HepG2 (cell line): ENCODE data around the gene WDR54. TPM values are rescaled to one million over a fixed set of nuclear protein-coding genes. Genes with fewer than 3 reads are reported as not detected.

ENCODE experiments used
- ATAC-seq: fragments of 200-7000 bp; cut with Tn5 transposase; 3 replicates; pipeline ENCODE4 v1.9.1; 2020; ENCODE audit warnings: mild to moderate bottlenecking, moderate library complexity
- BruUV-seq: library from RNA; stranded (reverse); fragments of 400-500 nt; replicated peaks from 2 replicates; lab custom pipeline; 2021; lab: Mats Ljungman, UMichigan
- CTCF ChIA-PET: fragments of 300-600 bp; formaldehyde crosslinking; extraction: SDS; loops from one replicate; lab custom pipeline; 2021; ENCODE audit warnings: low total read pairs, inconsistent platforms, low intra/inter-chr PET ratio; lab: Yijun Ruan, JAX
- POLR2A ChIA-PET: fragments of 350-600 bp; sonication (Branson Sonifier 250); formaldehyde crosslinking; loops from one replicate; lab custom pipeline; 2020; ENCODE audit warnings: antibody characterized with exemption, inconsistent platforms; lab: Yijun Ruan, JAX
- DNase-seq: peaks from one replicate; pipeline ENCODE4 v3.0.0-alpha.2; 2015; ENCODE audit warnings: low spot score
- FAIRE-seq: peaks from 3 replicates; lab custom pipeline; 2011; peaks lifted over from hg19 to GRCh38; lab: Jason Lieb, UNC
- H2AFZ ChIP-seq: one replicate; pipeline ENCODE4 v1.6.1; 2011; ENCODE audit warnings: low read length, inconsistent platforms
- H3K27ac ChIP-seq: fragments of 300-600 bp; 3 replicates; pipeline ENCODE4 v1.8.0; 2011; ENCODE audit warnings: mixed run types, mild to moderate bottlenecking, mixed read lengths, low read length, inconsistent platforms; ENCODE audit not compliant: insufficient read depth; ENCODE audit errors: extremely low read length
- H3K27me3 ChIP-seq, 2 experiments: fragments of 200-600 bp in 1 of 2; 2 replicates in 1 of 2; 3 replicates in 1 of 2; pipeline versions ENCODE4 v1.6.0 to v1.8.0; 2011; ENCODE audit warnings: low read length in 2 of 2, mild to moderate bottlenecking in 2 of 2, moderate library complexity in 2 of 2, inconsistent platforms in 1 of 2; ENCODE audit not compliant: insufficient read depth in 2 of 2, control insufficient read depth in 1 of 2
- H3K36me3 ChIP-seq, 2 experiments: fragments of 200-600 bp in 1 of 2; replicated peaks in 1 of 2; 2 replicates in 1 of 2; 3 replicates in 1 of 2; pipeline versions ENCODE4 v1.5.1 to v1.8.0; 2011; ENCODE audit warnings: low read length in 2 of 2, inconsistent platforms in 1 of 2; ENCODE audit not compliant: insufficient read depth in 2 of 2, control insufficient read depth in 1 of 2
- H3K4me1 ChIP-seq: 2 replicates; pipeline ENCODE4 v1.5.1; 2012; ENCODE audit warnings: low read length, inconsistent platforms; ENCODE audit not compliant: insufficient read depth
- H3K4me2 ChIP-seq: 2 replicates; pipeline ENCODE4 v1.6.0; 2011; ENCODE audit warnings: low read depth, low read length, inconsistent platforms
- H3K4me3 ChIP-seq, 3 experiments: fragments of 200-600 bp in 1 of 3; sonication (generic), shearing (Covaris generic) in 1 of 3; replicated peaks in 1 of 3; 2 replicates each; pipeline ENCODE4 v1.5.1; 2011 to 2016; ENCODE audit warnings: low read length in 3 of 3, inconsistent platforms in 2 of 3, low read depth in 2 of 3, mild to moderate bottlenecking in 2 of 3, control low read depth in 1 of 3, mixed read lengths in 1 of 3; ENCODE audit not compliant: insufficient read depth in 1 of 3
- H3K79me2 ChIP-seq: one replicate; pipeline ENCODE4 v1.6.1; 2011; ENCODE audit warnings: low read length, inconsistent platforms; ENCODE audit not compliant: insufficient read depth
- H3K9ac ChIP-seq: 2 replicates; pipeline ENCODE4 v1.6.0; 2011; ENCODE audit warnings: mild to moderate bottlenecking, low read depth, low read length, inconsistent platforms; ENCODE audit not compliant: insufficient read depth
- H3K9me3 ChIP-seq: 2 replicates; pipeline ENCODE4 v1.5.1; 2012; ENCODE audit warnings: mild to moderate bottlenecking, low read length
- H4K20me1 ChIP-seq: 2 replicates; pipeline ENCODE4 v1.6.0; 2011; ENCODE audit warnings: inconsistent platforms, mild to moderate bottlenecking, low read length, moderate library complexity; ENCODE audit not compliant: insufficient read depth
- AGO2 ChIP-seq: fragments of 200-400 bp; formaldehyde crosslinking; optimal IDR thresholded peaks from 2 replicates; pipeline ENCODE3; 2017; ENCODE audit warnings: mild to moderate bottlenecking, low read depth, low read length, moderate library complexity
- CC2D1A ChIP-seq: sonication (generic); formaldehyde crosslinking; IDR thresholded peaks from 2 replicates; pipeline ENCODE4 v1.8.1; 2023; ENCODE audit warnings: mild to moderate bottlenecking, missing genetic modification reagents
- DPF2 ChIP-seq: sonication (generic); formaldehyde crosslinking; IDR thresholded peaks from 2 replicates; pipeline ENCODE4 v1.4.0; 2020; ENCODE audit warnings: mild to moderate bottlenecking, low read depth, missing genetic modification reagents, borderline replicate concordance
- FOSL1 ChIP-seq: sonication (generic); formaldehyde crosslinking; IDR thresholded peaks from 2 replicates; pipeline ENCODE4 v1.9.0; 2021; ENCODE audit warnings: missing genetic modification reagents, borderline replicate concordance
- ISX ChIP-seq: sonication (generic); formaldehyde crosslinking; conservative IDR thresholded peaks from 2 replicates; pipeline ENCODE4 v1.5.0; 2020; ENCODE audit warnings: missing genetic modification reagents
- KAT2B ChIP-seq: fragments of 150-350 bp; IDR thresholded peaks from 2 replicates; pipeline ENCODE4 v1.6.1; 2014; ENCODE audit warnings: low read depth, low read length, borderline replicate concordance
- KDM5A ChIP-seq: fragments of 200-600 bp; sonication (generic); IDR thresholded peaks from 2 replicates; pipeline ENCODE4 v1.7.0; 2018; ENCODE audit warnings: antibody characterized with exemption, mild to moderate bottlenecking, low read length, borderline replicate concordance
- MIXL1 ChIP-seq: IDR thresholded peaks from 2 replicates; pipeline ENCODE4 v1.6.1; 2016
- NFE2L2 ChIP-seq: fragments of 150-350 bp; IDR thresholded peaks from 2 replicates; pipeline ENCODE4 v1.6.1; 2014; ENCODE audit warnings: low read length
- ZFP36 ChIP-seq: fragments of 150-350 bp; IDR thresholded peaks from 2 replicates; pipeline ENCODE4 v1.6.1; 2018; ENCODE audit warnings: borderline replicate concordance, low read length, low read depth; ENCODE audit not compliant: partially characterized antibody
- ZMYM4 ChIP-seq: sonication (generic); formaldehyde crosslinking; IDR thresholded peaks from 2 replicates; pipeline ENCODE4 v1.8.1; 2023; ENCODE audit warnings: mild to moderate bottlenecking, missing genetic modification reagents
- ZNF839 ChIP-seq: sonication (generic); formaldehyde crosslinking; IDR thresholded peaks from 2 replicates; pipeline ENCODE4 v1.4.0; 2020; ENCODE audit warnings: missing genetic modification reagents, mild to moderate bottlenecking, borderline replicate concordance
- WGBS: methylation state at CpG from one replicate; pipeline ENCODE4 v1.1.6; 2017; ENCODE audit warnings: low lambda C conversion rate; 5-methylcytosine and 5-hydroxymethylcytosine counted together
- in situ Hi-C: cut with HindIII; loops from 2 replicates; pipeline ENCODE4 v1.10.0; 2017; ENCODE audit warnings: low pct_unique_long_range_greater_than_20kb; ENCODE audit not compliant: extremely low pct_ligation_motif_present
- intact Hi-C: fragments of 100-400 bp; cut with micrococcal nuclease; formaldehyde crosslinking; loops from one replicate; pipeline ENCODE4 v1.10.0; 2022; ENCODE audit not compliant: unreplicated experiment
- polyA plus RNA-seq, 8 experiments: library from polyadenylated mRNA; depleted of rRNA in 3 of 8; stranded (reverse) in 7 of 8; unstranded in 1 of 8; fragments of >200 nt; fragmentation: Illumina TruSeq in 4 of 8; extraction: Trizol in 4 of 8; gene quantifications; 2 replicates each; pipeline versions ENCODE4 v1.2.1 to v1.2.3, GENCODE V29; 2011 to 2016; ENCODE audit warnings: low read depth in 4 of 8, missing spikeins in 1 of 8, mixed read lengths in 1 of 8; ENCODE audit not compliant: insufficient read depth in 1 of 8
- total RNA-seq, 5 experiments: library from RNA; depleted of rRNA; stranded (reverse); fragments of >200 nt; fragmentation: Illumina TruSeq; extraction: Trizol; gene quantifications; 2 replicates each; pipeline ENCODE4 v1.2.3, GENCODE V29; 2016; ENCODE audit warnings: low read depth in 1 of 5
- TF ChIP-seq, protein P1 (sequence below): sonication (generic); formaldehyde crosslinking; IDR thresholded peaks from 2 replicates; pipeline ENCODE4 v1.5.0; 2020; ENCODE audit warnings: missing genetic modification reagents

WDR54 gene
- total and polyA plus RNA-seq, 2 of the 13 experiments (the other 11 are each of a cell fraction or from before 2014, with no cell fraction given) = 2.0 to 17.3 TPM

DNA sequence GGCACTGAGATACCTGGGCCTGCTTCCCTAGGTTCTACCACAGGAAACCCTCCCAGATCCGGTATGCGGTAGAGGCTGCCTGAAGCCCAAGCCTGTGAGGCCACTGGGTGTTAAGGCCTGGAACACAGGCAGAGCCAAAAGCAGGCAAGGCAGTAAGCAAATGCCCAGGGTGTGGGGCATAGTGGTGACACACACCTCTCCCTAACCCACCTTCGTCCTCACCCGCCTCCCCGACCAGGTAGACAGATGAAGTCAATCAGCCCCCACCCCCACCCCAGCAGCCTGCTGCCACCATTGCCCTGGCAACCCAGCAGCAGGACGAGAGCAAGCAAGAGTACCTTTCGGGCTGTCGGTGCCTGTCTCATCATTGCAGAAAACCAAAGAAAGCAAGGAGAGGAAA is 47.5 kb upstream of the WDR54 start:
- WGBS = 99% methylated on average over 8 of the region's 8 CpGs

DNA sequence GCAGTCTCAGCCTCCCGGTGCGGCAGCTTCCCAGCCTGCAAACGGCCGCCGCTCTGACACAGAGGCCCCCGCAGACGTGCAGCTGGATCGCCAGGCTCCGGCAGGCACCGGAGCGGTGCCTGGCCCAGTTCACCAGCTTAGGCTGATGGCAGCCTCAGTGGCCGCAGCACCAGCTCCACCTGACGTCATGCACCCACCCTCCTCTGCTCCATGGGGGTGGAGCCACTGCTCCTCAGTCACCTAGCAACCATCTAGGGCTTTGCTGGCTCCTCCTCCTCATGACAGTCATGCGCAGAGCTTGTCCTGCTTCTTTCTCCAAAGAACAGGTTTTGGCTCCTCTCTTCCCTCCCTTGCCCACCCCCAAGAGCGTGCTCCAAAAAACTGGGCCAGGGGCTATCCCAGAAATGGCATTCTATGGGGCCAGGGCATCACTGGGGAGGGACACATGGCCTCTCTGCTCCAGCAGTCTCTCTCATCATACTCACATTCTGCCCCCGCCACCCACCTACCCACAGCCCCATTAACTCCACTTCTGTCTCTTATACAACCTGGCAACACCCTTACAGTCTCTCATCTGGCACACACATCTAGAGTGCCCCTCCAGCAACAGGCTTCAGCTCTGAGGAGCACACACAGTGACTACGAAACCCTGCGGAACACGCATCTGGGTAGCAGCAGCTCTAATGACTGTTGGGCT is 46.9 kb upstream of the WDR54 start:
- intact Hi-C loops (no loop called here), in situ Hi-C loops (no loop called here)
- no TSS peak for BruUV-seq
- Histone ChIP-seq H3K9ac (no peak overlapping the region), H3K27me3 (no peaks in the 10 kb centered on the region), H4K20me1 (peaks cover 1% of the 10 kb centered on the region; the same call in 1 of the 2 replicates), H3K4me1 (peaks cover under 1% of the 10 kb centered on the region), H3K9me3 (no peaks in the 10 kb centered on the region), H3K4me3 (no peak overlapping the region), H3K4me2 (no peak overlapping the region), H2AFZ (no peak overlapping the region)
- 96% methylated on average over 19 of the region's 19 CpGs for WGBS
- CTCF ChIA-PET = no interaction called here
- TF ChIP-seq, protein P1, sequence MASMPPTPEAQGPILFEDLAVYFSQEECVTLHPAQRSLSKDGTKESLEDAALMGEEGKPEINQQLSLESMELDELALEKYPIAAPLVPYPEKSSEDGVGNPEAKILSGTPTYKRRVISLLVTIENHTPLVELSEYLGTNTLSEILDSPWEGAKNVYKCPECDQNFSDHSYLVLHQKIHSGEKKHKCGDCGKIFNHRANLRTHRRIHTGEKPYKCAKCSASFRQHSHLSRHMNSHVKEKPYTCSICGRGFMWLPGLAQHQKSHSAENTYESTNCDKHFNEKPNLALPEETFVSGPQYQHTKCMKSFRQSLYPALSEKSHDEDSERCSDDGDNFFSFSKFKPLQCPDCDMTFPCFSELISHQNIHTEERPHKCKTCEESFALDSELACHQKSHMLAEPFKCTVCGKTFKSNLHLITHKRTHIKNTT (CRISPR knock-in tag) = no peak
- TF ChIP-seq KAT2B (no peak), AGO2 (peak; percentile 39), MIXL1 (no peak), ZFP36 (no peak)
- TF ChIP-seq, all 625 proteins: peak for 1
- no peak for DNase-seq
- Histone ChIP-seq H3K79me2 (peaks cover 12% of the 10 kb centered on the region), H3K36me3 (peaks cover 38 to 55% of the 10 kb centered on the region in 2 experiments), H3K27ac (no peak overlapping the region)
- POLR2A ChIA-PET = no interaction called here
- no peak for ATAC-seq
- no peak for FAIRE-seq

More for the DNA sequence above, 47.5 kb upstream of the WDR54 start:
- no peak overlapping the region for H2AFZ ChIP-seq
- in situ Hi-C loops = no loop called here
- TF ChIP-seq ISX (CRISPR knock-in tag) (no peak), CC2D1A (CRISPR knock-in tag) (no peak), ZNF839 (CRISPR knock-in tag) (no peak), FOSL1 (CRISPR knock-in tag) (no peak), KDM5A (no peak), NFE2L2 (no peak), DPF2 (CRISPR knock-in tag) (no peak), ZMYM4 (no peak)
- peaks cover 6% of the 10 kb centered on the region for H3K79me2 ChIP-seq
- POLR2A ChIA-PET = no interaction called here
- no peak for FAIRE-seq
- no peaks in the 10 kb centered on the region for H3K9me3 ChIP-seq
- H3K27me3 ChIP-seq = no peaks in the 10 kb centered on the region
- H3K9ac ChIP-seq = no peak overlapping the region
- no peak for DNase-seq
- no peak for ATAC-seq
- peaks cover 44 to 62% of the 10 kb centered on the region in 2 experiments for H3K36me3 ChIP-seq
- BruUV-seq = no TSS peak
- intact Hi-C loops = no loop called here
- CTCF ChIA-PET = no interaction called here
- H3K4me3 ChIP-seq = no peak overlapping the region
- H3K27ac ChIP-seq = no peak overlapping the region
- H3K4me2 ChIP-seq = no peak overlapping the region
- H3K4me1 ChIP-seq = no peaks in the 10 kb centered on the region
- H4K20me1 ChIP-seq = no peaks in the 10 kb centered on the region; the same call in 1 of the 2 replicates
